Osteocyte (in vitro differentiated cells): ENCODE data around the gene PSPH. TPM values are rescaled to one million over a fixed set of nuclear protein-coding genes. Genes with fewer than 3 reads are reported as not detected.
A peak's percentile ranks its signal among the peaks of the same experiment; 100 is the strongest.
"Not testable (repeated sequence)": the region's sequence is repeated elsewhere in the genome, so short reads cannot be mapped to it uniquely, and the experiment has no call there.

Experiments used
- DNase-seq: peaks from one replicate; pipeline ENCODE4 v3.0.0; 2021; ENCODE audit warnings: mixed read lengths; ENCODE audit not compliant: unreplicated experiment; ENCODE audit errors: extremely low spot score
- H3K27ac Mint-ChIP-seq: one replicate; pipeline ENCODE4 v1.8.0; 2021; ENCODE audit warnings: mild to moderate bottlenecking, mixed read lengths; ENCODE audit not compliant: unreplicated experiment
- H3K27me3 Mint-ChIP-seq: one replicate; pipeline ENCODE4 v1.8.0; 2021; ENCODE audit warnings: mixed read lengths; ENCODE audit not compliant: unreplicated experiment
- H3K36me3 Mint-ChIP-seq: one replicate; pipeline ENCODE4 v1.8.0; 2021; ENCODE audit warnings: mixed read lengths; ENCODE audit not compliant: unreplicated experiment
- H3K4me1 Mint-ChIP-seq: one replicate; pipeline ENCODE4 v1.8.0; 2021; ENCODE audit warnings: mixed read lengths; ENCODE audit not compliant: unreplicated experiment
- H3K4me3 Mint-ChIP-seq: one replicate; pipeline ENCODE4 v1.8.0; 2021; ENCODE audit warnings: mild to moderate bottlenecking, moderate library complexity, mixed read lengths; ENCODE audit not compliant: unreplicated experiment
- H3K9me3 Mint-ChIP-seq: one replicate; pipeline ENCODE4 v1.8.0; 2021; ENCODE audit warnings: mixed read lengths; ENCODE audit not compliant: unreplicated experiment
- CTCF ChIP-seq: fragments of 200-600 bp; sonication (generic); IDR thresholded peaks from 2 replicates; pipeline ENCODE4 v1.5.0; 2021; ENCODE audit warnings: antibody characterized with exemption, mild to moderate bottlenecking, moderate library complexity
- total RNA-seq: library from RNA; stranded (reverse); gene quantifications from 2 replicates; pipeline ENCODE4 v1.2.1, GENCODE V29; 2021

Gene PSPH
- total RNA-seq, 1 donor from 2014 or later: 33.6 TPM

- DNase-seq: no peak
- Mint-ChIP-seq H3K9me3 (no peaks in the 10 kb centered on the region), H3K4me3 (peak overlapping the region; percentile 35), H3K27me3 (no peaks in the 10 kb centered on the region), H3K36me3 (peaks cover 32% of the 10 kb centered on the region), H3K27ac (no peak overlapping the region), H3K4me1 (peaks cover 21% of the 10 kb centered on the region)
- no peak for TF ChIP-seq CTCF
Measured at GRCh38 chr7:56053993-56054392, 2.7 kb upstream of the PSPH start.

GRCh38 chr7:56053379-56053778 is 2.1 kb upstream of the PSPH start:
- Mint-ChIP-seq H3K27ac (peak overlapping the region; percentile 56), H3K36me3 (peaks cover 27% of the 10 kb centered on the region), H3K9me3 (no peaks in the 10 kb centered on the region), H3K4me1 (peaks cover 27% of the 10 kb centered on the region), H3K4me3 (peak overlapping the region; percentile 22), H3K27me3 (no peaks in the 10 kb centered on the region)
- no peak for TF ChIP-seq CTCF
- DNase-seq: no peak

- DNase-seq: no peak
- Mint-ChIP-seq H3K36me3 (peaks cover 14% of the 10 kb centered on the region), H3K4me1 (peaks cover 42% of the 10 kb centered on the region), H3K27me3 (no peaks in the 10 kb centered on the region), H3K27ac (peak overlapping the region; percentile 96), H3K4me3 (peak overlapping the region; percentile 96), H3K9me3 (no peaks in the 10 kb centered on the region)
- no peak for TF ChIP-seq CTCF
Measured at GRCh38 chr7:56051053-56051338, 248 bp downstream of the PSPH start.

GRCh38 chr7:56048763-56049162 is 2.5 kb downstream of the PSPH start:
- H3K36me3 Mint-ChIP-seq, DNase-seq, H3K4me3 Mint-ChIP-seq, H3K9me3 Mint-ChIP-seq, H3K27me3 Mint-ChIP-seq: not testable (repeated sequence)
- H3K4me1 Mint-ChIP-seq: peaks cover 37% of the 10 kb centered on the region
- peak overlapping the region; percentile 64 for H3K27ac Mint-ChIP-seq

GRCh38 chr7:56048245-56048644 is 3.0 kb downstream of the PSPH start:
- Mint-ChIP-seq H3K27me3 (no peaks in the 10 kb centered on the region), H3K27ac (peak overlapping the region; percentile 64), H3K9me3 (no peaks in the 10 kb centered on the region), H3K36me3 (no peaks in the 10 kb centered on the region), H3K4me3 (no peak overlapping the region), H3K4me1 (peaks cover 35% of the 10 kb centered on the region)
- DNase-seq: no peak
- no peak for TF ChIP-seq CTCF

- H3K27me3 Mint-ChIP-seq, H3K4me3 Mint-ChIP-seq, DNase-seq, H3K36me3 Mint-ChIP-seq, H3K9me3 Mint-ChIP-seq: not testable (repeated sequence)
- Mint-ChIP-seq H3K4me1 (peaks cover 31% of the 10 kb centered on the region), H3K27ac (peak overlapping the region; percentile 86)
Measured at GRCh38 chr7:56047446-56048116, 3.7 kb downstream of the PSPH start.
